ENCODE results near the gene KDELR3.

Gene KDELR3

GRCh38 chr22:38510416-38510970 is 42.6 kb downstream of the KDELR3 start:
- Histone ChIP-seq H3K36me3 (ENCODE audit: control insufficient read depth in 1 of 2, insufficient read depth in 2 of 2, low read length in 2 of 2) (no peaks in the 10 kb centered on the region), H3K9me3 (ENCODE audit: insufficient read depth, low read depth, low read length) (no peaks in the 10 kb centered on the region), H3K27ac (ENCODE audit: low read depth, low read length) (no peak overlapping the region), H2AFZ (ENCODE audit: insufficient read depth, low read length, poor library complexity) (no peak overlapping the region), H3K23ac (ENCODE audit: low read length) (no peak overlapping the region), H4K91ac (ENCODE audit: low read depth, low read length) (no peak overlapping the region), H4K8ac (ENCODE audit: low read depth, low read length) (no peak overlapping the region), H3K79me2 (ENCODE audit: control insufficient read depth, insufficient read depth, low read length, poor library complexity) (peaks cover 11% of the 10 kb centered on the region), H2BK5ac (ENCODE audit: low read depth, low read length, poor library complexity) (no peak overlapping the region), H3K4me3 (ENCODE audit: low read depth, low read length) (no peak overlapping the region), H3K18ac (ENCODE audit: low read length) (no peak overlapping the region), H3K4ac (ENCODE audit: low read depth, low read length) (no peak overlapping the region), H3K4me2 (ENCODE audit: low read length) (no peak overlapping the region), H3K14ac (ENCODE audit: low read length) (no peak overlapping the region), H3K9ac (ENCODE audit: low read length) (no peak overlapping the region), H4K12ac (ENCODE audit: low read depth, low read length) (no peak overlapping the region), H2BK12ac (ENCODE audit: low read length) (no peak overlapping the region), H3K79me1 (ENCODE audit: low read length) (peaks cover 12% of the 10 kb centered on the region), H3K27me3 (ENCODE audit: insufficient read depth, low read length) (no peaks in the 10 kb centered on the region), H2AK5ac (ENCODE audit: low read length) (no peak overlapping the region), H3K4me1 (ENCODE audit: control insufficient read depth in 1 of 2, insufficient read depth in 2 of 2, low read length in 2 of 2) (peaks cover 0 to 7% of the 10 kb centered on the region in 2 experiments), H2BK120ac (ENCODE audit: insufficient read depth, low read length, poor library complexity) (no peak overlapping the region)
- DNase-seq = no peak
- WGBS (ENCODE audit: extremely low coverage, insufficient coverage, insufficient read length) = no CpG with 5 or more reads among the region's 5 CpGs

GRCh38 chr22:38513063-38513462 is 45.2 kb downstream of the KDELR3 start:
- WGBS (ENCODE audit: extremely low coverage, insufficient coverage, insufficient read length) = no CpG with 5 or more reads among the region's 1 CpG
- H4K91ac ChIP-seq (ENCODE audit: low read depth, low read length) = no peak overlapping the region
- no peak overlapping the region for H2AK5ac ChIP-seq (ENCODE audit: low read length)
- no peak overlapping the region for H4K8ac ChIP-seq (ENCODE audit: low read depth, low read length)
- H2BK12ac ChIP-seq (ENCODE audit: low read length) = no peak overlapping the region
- H3K18ac ChIP-seq (ENCODE audit: low read length) = no peak overlapping the region
- no peak overlapping the region for H3K23ac ChIP-seq (ENCODE audit: low read length)
- H3K4me1 ChIP-seq (ENCODE audit: control insufficient read depth in 1 of 2, insufficient read depth in 2 of 2, low read length in 2 of 2) = peaks cover 0 to 2% of the 10 kb centered on the region in 2 experiments
- no peaks in the 10 kb centered on the region for H3K36me3 ChIP-seq (ENCODE audit: control insufficient read depth in 1 of 2, insufficient read depth in 2 of 2, low read length in 2 of 2)
- no peaks in the 10 kb centered on the region for H3K9me3 ChIP-seq (ENCODE audit: insufficient read depth, low read depth, low read length)
- H3K27ac ChIP-seq (ENCODE audit: low read depth, low read length) = no peak overlapping the region
- no peak overlapping the region for H3K4me3 ChIP-seq (ENCODE audit: low read depth, low read length)
- no peak overlapping the region for H3K4ac ChIP-seq (ENCODE audit: low read depth, low read length)
- no peaks in the 10 kb centered on the region for H3K79me1 ChIP-seq (ENCODE audit: low read length)
- no peak overlapping the region for H3K4me2 ChIP-seq (ENCODE audit: low read length)
- no peaks in the 10 kb centered on the region for H3K27me3 ChIP-seq (ENCODE audit: insufficient read depth, low read length)
- no peak overlapping the region for H3K9ac ChIP-seq (ENCODE audit: low read length)
- no peak overlapping the region for H4K12ac ChIP-seq (ENCODE audit: low read depth, low read length)
- H2BK120ac ChIP-seq (ENCODE audit: insufficient read depth, low read length, poor library complexity) = no peak overlapping the region
- H2AFZ ChIP-seq (ENCODE audit: insufficient read depth, low read length, poor library complexity) = no peak overlapping the region
- no peak for DNase-seq
- H3K79me2 ChIP-seq (ENCODE audit: control insufficient read depth, insufficient read depth, low read length, poor library complexity) = no peaks in the 10 kb centered on the region
- no peak overlapping the region for H3K14ac ChIP-seq (ENCODE audit: low read length)
- H2BK5ac ChIP-seq (ENCODE audit: low read depth, low read length, poor library complexity) = no peak overlapping the region

GRCh38 chr22:38518620-38519019 is 50.7 kb downstream of the KDELR3 start:
- Histone ChIP-seq H3K4me3 (ENCODE audit: low read depth, low read length) (no peak overlapping the region), H2BK120ac (ENCODE audit: insufficient read depth, low read length, poor library complexity) (no peak overlapping the region), H2AFZ (ENCODE audit: insufficient read depth, low read length, poor library complexity) (no peak overlapping the region), H4K91ac (ENCODE audit: low read depth, low read length) (no peak overlapping the region), H4K8ac (ENCODE audit: low read depth, low read length) (no peak overlapping the region), H3K4me1 (ENCODE audit: control insufficient read depth in 1 of 2, insufficient read depth in 2 of 2, low read length in 2 of 2) (peaks cover 0 to 2% of the 10 kb centered on the region in 2 experiments), H3K18ac (ENCODE audit: low read length) (no peak overlapping the region), H2BK12ac (ENCODE audit: low read length) (no peak overlapping the region), H4K12ac (ENCODE audit: low read depth, low read length) (no peak overlapping the region), H3K14ac (ENCODE audit: low read length) (no peak overlapping the region), H3K4ac (ENCODE audit: low read depth, low read length) (no peak overlapping the region), H3K27ac (ENCODE audit: low read depth, low read length) (no peak overlapping the region), H2AK5ac (ENCODE audit: low read length) (no peak overlapping the region), H3K27me3 (ENCODE audit: insufficient read depth, low read length) (no peaks in the 10 kb centered on the region), H3K36me3 (ENCODE audit: control insufficient read depth in 1 of 2, insufficient read depth in 2 of 2, low read length in 2 of 2) (no peaks in the 10 kb centered on the region), H3K23ac (ENCODE audit: low read length) (no peak overlapping the region), H3K9ac (ENCODE audit: low read length) (no peak overlapping the region), H3K9me3 (ENCODE audit: insufficient read depth, low read depth, low read length) (no peaks in the 10 kb centered on the region), H2BK5ac (ENCODE audit: low read depth, low read length, poor library complexity) (no peak overlapping the region), H3K79me2 (ENCODE audit: control insufficient read depth, insufficient read depth, low read length, poor library complexity) (no peaks in the 10 kb centered on the region), H3K4me2 (ENCODE audit: low read length) (no peak overlapping the region), H3K79me1 (ENCODE audit: low read length) (no peaks in the 10 kb centered on the region)
- no peak for DNase-seq
- no CpG with 5 or more reads among the region's 4 CpGs for WGBS (ENCODE audit: extremely low coverage, insufficient coverage, insufficient read length)

GRCh38 chr22:38519453-38520250 is 51.8 kb downstream of the KDELR3 start:
- Histone ChIP-seq H3K9me3 (ENCODE audit: insufficient read depth, low read depth, low read length) (no peaks in the 10 kb centered on the region), H3K27me3 (ENCODE audit: insufficient read depth, low read length) (no peaks in the 10 kb centered on the region), H3K4me2 (ENCODE audit: low read length) (no peak overlapping the region), H3K4ac (ENCODE audit: low read depth, low read length) (no peak overlapping the region), H2AK5ac (ENCODE audit: low read length) (no peak overlapping the region), H3K23ac (ENCODE audit: low read length) (no peak overlapping the region), H3K14ac (ENCODE audit: low read length) (no peak overlapping the region), H3K4me1 (ENCODE audit: control insufficient read depth in 1 of 2, insufficient read depth in 2 of 2, low read length in 2 of 2) (no peaks in the 10 kb centered on the region), H2BK12ac (ENCODE audit: low read length) (no peak overlapping the region), H4K12ac (ENCODE audit: low read depth, low read length) (no peak overlapping the region), H3K79me1 (ENCODE audit: low read length) (no peaks in the 10 kb centered on the region), H3K9ac (ENCODE audit: low read length) (no peak overlapping the region), H3K27ac (ENCODE audit: low read depth, low read length) (no peak overlapping the region), H3K18ac (ENCODE audit: low read length) (no peak overlapping the region), H4K8ac (ENCODE audit: low read depth, low read length) (no peak overlapping the region), H4K91ac (ENCODE audit: low read depth, low read length) (no peak overlapping the region), H2AFZ (ENCODE audit: insufficient read depth, low read length, poor library complexity) (no peak overlapping the region), H2BK120ac (ENCODE audit: insufficient read depth, low read length, poor library complexity) (no peak overlapping the region), H3K36me3 (ENCODE audit: control insufficient read depth in 1 of 2, insufficient read depth in 2 of 2, low read length in 2 of 2) (no peaks in the 10 kb centered on the region), H2BK5ac (ENCODE audit: low read depth, low read length, poor library complexity) (no peak overlapping the region), H3K79me2 (ENCODE audit: control insufficient read depth, insufficient read depth, low read length, poor library complexity) (no peaks in the 10 kb centered on the region), H3K4me3 (ENCODE audit: low read depth, low read length) (no peak overlapping the region)
- WGBS (ENCODE audit: extremely low coverage, insufficient coverage, insufficient read length) = no CpG with 5 or more reads among the region's 2 CpGs
- DNase-seq = no peak
